Suprapubic skin (tissue), 4 donors: ENCODE data around the gene RALGPS2. TPM values are rescaled to one million over a fixed set of nuclear protein-coding genes. Genes with fewer than 3 reads are reported as not detected.

Experiments used
- DNase-seq, 2 donors: peaks; one replicate each; pipeline ENCODE4 v3.0.0-alpha.2; 2019; ENCODE audit warnings: low spot score in 2 of 2
- H3K27ac ChIP-seq: fragments of 200-600 bp; sonication (generic); one replicate; pipeline ENCODE4 v1.5.1; 2019
- H3K27me3 ChIP-seq: fragments of 200-600 bp; sonication (generic); one replicate; pipeline ENCODE4 v1.5.1; 2019
- H3K36me3 ChIP-seq: fragments of 200-600 bp; sonication (generic); one replicate; pipeline ENCODE4 v1.5.1; 2019
- H3K4me1 ChIP-seq: fragments of 200-600 bp; sonication (generic); one replicate; pipeline ENCODE4 v1.5.1; 2019
- H3K4me3 ChIP-seq: fragments of 200-600 bp; sonication (generic); one replicate; pipeline ENCODE4 v1.5.1; 2019; ENCODE audit warnings: mild to moderate bottlenecking
- H3K9me3 ChIP-seq: fragments of 200-600 bp; sonication (generic); one replicate; pipeline ENCODE4 v1.5.1; 2019
- CTCF ChIP-seq, 2 donors: fragments of 200-600 bp in 1 of 2; fragments of 450-650 bp in 1 of 2; sonication (generic) in 1 of 2; IDR thresholded peaks; one replicate each; pipeline ENCODE4 v1.5.1; 2016 to 2019; ENCODE audit warnings: antibody characterized with exemption in 2 of 2, mild to moderate bottlenecking in 1 of 2, moderate library complexity in 1 of 2
- EP300 ChIP-seq: sonication (generic); formaldehyde crosslinking; IDR thresholded peaks from one replicate; pipeline ENCODE4 v1.6.1; 2017; ENCODE audit warnings: antibody characterized with exemption
- POLR2A ChIP-seq, 2 donors: fragments of 450-650 bp; IDR thresholded peaks; one replicate each; pipeline ENCODE4 v1.6.1; 2017; ENCODE audit warnings: antibody characterized with exemption in 2 of 2, mild to moderate bottlenecking in 2 of 2, moderate library complexity in 2 of 2
- POLR2AphosphoS5 ChIP-seq, 3 donors: sonication (generic); formaldehyde crosslinking; IDR thresholded peaks; one replicate each; pipeline ENCODE4 v1.6.1; 2017; ENCODE audit warnings: antibody characterized with exemption in 3 of 3
- WGBS: methylation state at CpG from one replicate; pipeline ENCODE4 v1.1.5; 2018; 5-methylcytosine and 5-hydroxymethylcytosine counted together
- total RNA-seq, 4 donors: library from RNA; depleted of rRNA; stranded (reverse); fragments of >200 nt; gene quantifications; one replicate each; pipeline ENCODE4 v1.1.0, GENCODE V29; 2016

RALGPS2 gene
- total RNA-seq, 4 donors from 2014 or later: 16.3 to 47.4 (median 27.8) TPM

- TF ChIP-seq CTCF (IDR thresholded peaks at IDR 0.05) (no peak), POLR2AphosphoS5 (IDR thresholded peaks at IDR 0.05) (no peak), EP300 (no peak), POLR2A (IDR thresholded peaks at IDR 0.05) (no peak)
- Histone ChIP-seq H3K4me1 (no peaks in the 10 kb centered on the region), H3K27me3 (no peaks in the 10 kb centered on the region), H3K27ac (no peak overlapping the region), H3K4me3 (no peak overlapping the region), H3K36me3 (no peaks in the 10 kb centered on the region), H3K9me3 (no peaks in the 10 kb centered on the region)
- 98% methylated on average over 5 of the region's 5 CpGs for WGBS
- DNase-seq: no peak
Observed at GRCh38 chr1:178684111-178684510, 40.9 kb upstream of the RALGPS2 start.

GRCh38 chr1:178684542-178685000, 40.5 kb upstream of the RALGPS2 start:
- no peak overlapping the region for H3K27ac ChIP-seq
- H3K4me3 ChIP-seq: no peak overlapping the region
- H3K27me3 ChIP-seq: no peaks in the 10 kb centered on the region
- DNase-seq: no peak
- H3K9me3 ChIP-seq: no peaks in the 10 kb centered on the region
- TF ChIP-seq CTCF (IDR thresholded peaks at IDR 0.05) (no peak), EP300 (no peak), POLR2A (IDR thresholded peaks at IDR 0.05) (no peak), POLR2AphosphoS5 (IDR thresholded peaks at IDR 0.05) (no peak)
- WGBS: 95% methylated on average over 1 of the region's 1 CpG
- H3K4me1 ChIP-seq: no peaks in the 10 kb centered on the region
- H3K36me3 ChIP-seq: no peaks in the 10 kb centered on the region

GRCh38 chr1:178686407-178686806, 38.6 kb upstream of the RALGPS2 start:
- no peak overlapping the region for H3K27ac ChIP-seq
- DNase-seq: no peak
- H3K4me3 ChIP-seq: no peak overlapping the region
- no peaks in the 10 kb centered on the region for H3K36me3 ChIP-seq
- no peaks in the 10 kb centered on the region for H3K27me3 ChIP-seq
- TF ChIP-seq CTCF (IDR thresholded peaks at IDR 0.05): no peak
- 88% methylated on average over 1 of the region's 1 CpG for WGBS
- H3K4me1 ChIP-seq: no peaks in the 10 kb centered on the region
- H3K9me3 ChIP-seq: no peaks in the 10 kb centered on the region

GRCh38 chr1:178688244-178688643, 36.8 kb upstream of the RALGPS2 start:
- Histone ChIP-seq H3K27me3 (no peaks in the 10 kb centered on the region), H3K27ac (no peak overlapping the region), H3K9me3 (no peaks in the 10 kb centered on the region), H3K36me3 (no peaks in the 10 kb centered on the region), H3K4me1 (no peaks in the 10 kb centered on the region), H3K4me3 (no peak overlapping the region)
- 62% methylated on average over 2 of the region's 2 CpGs for WGBS
- no peak for DNase-seq
- TF ChIP-seq CTCF (IDR thresholded peaks at IDR 0.05) (no peak), POLR2AphosphoS5 (IDR thresholded peaks at IDR 0.05) (no peak), POLR2A (IDR thresholded peaks at IDR 0.05) (no peak), EP300 (no peak)

- no peak overlapping the region for H3K4me3 ChIP-seq
- H3K27ac ChIP-seq: no peak overlapping the region
- H3K36me3 ChIP-seq: no peaks in the 10 kb centered on the region
- H3K4me1 ChIP-seq: no peaks in the 10 kb centered on the region
- DNase-seq: no peak
- WGBS: 35% methylated on average over 2 of the region's 2 CpGs
- TF ChIP-seq POLR2AphosphoS5 (IDR thresholded peaks at IDR 0.05): no peak
- no peak for TF ChIP-seq CTCF (IDR thresholded peaks at IDR 0.05)
- TF ChIP-seq EP300: no peak
- no peak for TF ChIP-seq POLR2A (IDR thresholded peaks at IDR 0.05)
- no peaks in the 10 kb centered on the region for H3K27me3 ChIP-seq
- H3K9me3 ChIP-seq: no peaks in the 10 kb centered on the region
Observed at GRCh38 chr1:178689769-178690168, 35.3 kb upstream of the RALGPS2 start.
